ENCODE results near the gene MYRIP.

MYRIP gene

GRCh38 chr3:39972508-39972907, 163.1 kb downstream of the MYRIP start:
- no peak overlapping the region for H3K9ac ChIP-seq (ENCODE audit: low read length)
- H3K4me3 ChIP-seq (ENCODE audit: low read depth in 1 of 2, low read length in 2 of 2) = no peak overlapping the region
- H3K4me1 ChIP-seq (ENCODE audit: insufficient read depth, low read length) = no peaks in the 10 kb centered on the region

DNA sequence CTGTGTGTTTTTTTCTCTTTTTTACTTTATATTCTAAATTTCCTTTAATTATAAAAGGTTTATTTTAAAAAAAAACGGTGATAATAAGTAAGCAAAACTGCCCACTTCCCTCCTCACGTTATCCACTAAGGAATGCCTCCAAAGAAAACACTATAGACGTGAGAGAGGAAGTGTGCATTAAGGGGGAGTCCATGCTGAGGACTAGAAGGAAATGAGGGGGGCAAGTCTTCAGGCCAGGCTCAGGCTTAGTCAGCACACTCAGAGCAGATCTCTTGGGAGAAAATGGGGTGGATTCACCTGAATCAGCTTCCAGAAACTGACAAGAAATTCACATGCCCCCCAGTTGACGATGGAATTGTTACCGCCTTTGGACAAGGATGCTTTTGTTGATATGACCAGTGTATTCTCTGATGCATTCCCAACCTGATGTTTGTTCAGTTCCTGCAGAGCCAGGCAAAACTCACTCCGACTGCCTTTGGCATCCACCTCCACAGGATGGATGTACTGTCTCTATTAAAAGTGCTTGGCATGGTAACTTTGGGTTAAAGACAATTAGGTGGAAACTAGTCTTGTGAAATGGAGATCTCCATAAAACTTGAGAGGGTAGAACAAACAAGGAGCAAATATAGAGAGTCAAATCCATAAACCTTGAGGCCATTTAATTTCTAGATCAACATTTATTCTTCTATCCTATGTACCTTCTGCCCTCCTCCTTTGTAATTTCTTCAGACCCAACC, 167.8 kb downstream of the MYRIP start:
- no peaks in the 10 kb centered on the region for H3K27me3 ChIP-seq (ENCODE audit: control insufficient read depth in 1 of 2, insufficient read depth in 2 of 2, low read length in 2 of 2)
- no peak overlapping the region for H3K27ac ChIP-seq (ENCODE audit: low read depth, low read length)
- no peak overlapping the region for H3K4me3 ChIP-seq (ENCODE audit: low read depth in 1 of 2, low read length in 2 of 2)
- H3K36me3 ChIP-seq (ENCODE audit: insufficient read depth, low read length) = no peaks in the 10 kb centered on the region
- no peaks in the 10 kb centered on the region for H3K4me1 ChIP-seq (ENCODE audit: insufficient read depth, low read length)
- no peak overlapping the region for H3K9ac ChIP-seq (ENCODE audit: low read length)
- no peaks in the 10 kb centered on the region for H3K9me3 ChIP-seq (ENCODE audit: low read length)

More at GRCh38 chr3:39972508-39972907, 163.1 kb downstream of the MYRIP start:
- no peaks in the 10 kb centered on the region for H3K27me3 ChIP-seq (ENCODE audit: control insufficient read depth in 1 of 2, insufficient read depth in 2 of 2, low read length in 2 of 2)
- H3K27ac ChIP-seq (ENCODE audit: low read depth, low read length) = no peak overlapping the region
- H3K9me3 ChIP-seq (ENCODE audit: low read length) = no peaks in the 10 kb centered on the region
- H3K36me3 ChIP-seq (ENCODE audit: insufficient read depth, low read length) = no peaks in the 10 kb centered on the region

DNA sequence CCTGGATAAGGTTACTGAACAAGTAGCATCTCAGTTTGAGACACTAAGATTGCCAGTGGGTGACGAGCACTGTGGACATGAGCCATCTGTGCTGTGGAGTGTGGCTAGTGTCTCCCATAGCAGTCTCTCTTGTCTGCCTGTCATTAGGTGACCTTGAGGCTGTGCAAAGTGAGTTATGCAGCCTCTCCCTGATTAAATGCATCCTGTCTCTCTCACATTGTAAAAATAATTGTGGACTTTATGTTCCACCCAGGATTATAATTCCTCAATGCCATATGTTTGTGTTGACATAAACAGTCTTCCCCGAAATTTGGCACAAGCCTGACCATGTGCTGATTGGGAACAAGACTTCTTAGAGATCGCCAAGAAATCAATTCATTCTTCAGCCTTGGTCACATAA, 168.9 kb downstream of the MYRIP start:
- H3K36me3 ChIP-seq (ENCODE audit: insufficient read depth, low read length) = no peaks in the 10 kb centered on the region
- H3K4me1 ChIP-seq (ENCODE audit: insufficient read depth, low read length) = no peaks in the 10 kb centered on the region
- no peaks in the 10 kb centered on the region for H3K9me3 ChIP-seq (ENCODE audit: low read length)
- H3K27ac ChIP-seq (ENCODE audit: low read depth, low read length) = no peak overlapping the region
- no peak overlapping the region for H3K9ac ChIP-seq (ENCODE audit: low read length)
- H3K27me3 ChIP-seq (ENCODE audit: control insufficient read depth in 1 of 2, insufficient read depth in 2 of 2, low read length in 2 of 2) = no peaks in the 10 kb centered on the region
- H3K4me3 ChIP-seq (ENCODE audit: low read depth in 1 of 2, low read length in 2 of 2) = no peak overlapping the region

- no peaks in the 10 kb centered on the region for H3K36me3 ChIP-seq (ENCODE audit: insufficient read depth, low read length)
- no peaks in the 10 kb centered on the region for H3K27me3 ChIP-seq (ENCODE audit: control insufficient read depth in 1 of 2, insufficient read depth in 2 of 2, low read length in 2 of 2)
- H3K4me1 ChIP-seq (ENCODE audit: insufficient read depth, low read length) = no peaks in the 10 kb centered on the region
- no peak overlapping the region for H3K27ac ChIP-seq (ENCODE audit: low read depth, low read length)
- H3K9me3 ChIP-seq (ENCODE audit: low read length) = no peaks in the 10 kb centered on the region
- H3K4me3 ChIP-seq (ENCODE audit: low read depth in 1 of 2, low read length in 2 of 2) = no peak overlapping the region
- no peak overlapping the region for H3K9ac ChIP-seq (ENCODE audit: low read length)
Observed at GRCh38 chr3:39980058-39980457, 170.6 kb downstream of the MYRIP start.

GRCh38 chr3:39980781-39981180, 171.4 kb downstream of the MYRIP start:
- Histone ChIP-seq H3K4me3 (ENCODE audit: low read depth in 1 of 2, low read length in 2 of 2) (no peak overlapping the region), H3K27ac (ENCODE audit: low read depth, low read length) (no peak overlapping the region), H3K9ac (ENCODE audit: low read length) (no peak overlapping the region), H3K36me3 (ENCODE audit: insufficient read depth, low read length) (no peaks in the 10 kb centered on the region), H3K4me1 (ENCODE audit: insufficient read depth, low read length) (no peaks in the 10 kb centered on the region), H3K27me3 (ENCODE audit: control insufficient read depth in 1 of 2, insufficient read depth in 2 of 2, low read length in 2 of 2) (no peaks in the 10 kb centered on the region), H3K9me3 (ENCODE audit: low read length) (no peaks in the 10 kb centered on the region)

DNA sequence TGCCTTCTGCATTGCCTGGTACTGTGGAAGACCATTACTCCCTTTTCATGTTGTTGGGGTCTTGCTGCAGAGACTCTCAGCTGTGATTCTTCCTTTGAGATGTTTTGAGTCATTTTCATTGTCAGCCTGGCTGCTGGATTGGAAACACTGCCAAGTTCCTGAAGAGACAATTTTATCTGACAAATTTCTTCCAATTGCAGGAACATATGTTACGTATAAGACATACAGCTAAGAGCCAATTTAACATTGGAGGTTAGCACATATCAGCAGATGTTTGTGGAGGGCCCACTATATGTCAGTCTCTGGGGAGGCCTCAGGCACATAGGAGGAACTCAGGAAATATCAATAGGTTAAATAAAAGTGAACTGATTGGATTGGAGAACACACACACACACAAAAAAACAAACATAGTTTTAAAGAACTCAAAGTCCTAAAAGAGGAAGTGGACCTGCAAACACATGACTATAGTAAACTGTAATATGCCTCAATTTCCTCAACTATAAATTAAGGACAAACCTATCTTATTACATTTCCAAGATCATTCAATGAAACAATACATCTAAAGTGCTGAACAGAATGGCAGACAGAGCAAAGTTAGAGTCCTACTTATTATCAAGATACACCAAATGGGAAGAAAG, 172.3 kb downstream of the MYRIP start:
- Histone ChIP-seq H3K27ac (ENCODE audit: low read depth, low read length) (no peak overlapping the region), H3K27me3 (ENCODE audit: control insufficient read depth in 1 of 2, insufficient read depth in 2 of 2, low read length in 2 of 2) (no peaks in the 10 kb centered on the region), H3K4me1 (ENCODE audit: insufficient read depth, low read length) (no peaks in the 10 kb centered on the region), H3K9me3 (ENCODE audit: low read length) (no peaks in the 10 kb centered on the region), H3K9ac (ENCODE audit: low read length) (no peak overlapping the region), H3K36me3 (ENCODE audit: insufficient read depth, low read length) (no peaks in the 10 kb centered on the region), H3K4me3 (ENCODE audit: low read depth in 1 of 2, low read length in 2 of 2) (no peak overlapping the region)

DNA sequence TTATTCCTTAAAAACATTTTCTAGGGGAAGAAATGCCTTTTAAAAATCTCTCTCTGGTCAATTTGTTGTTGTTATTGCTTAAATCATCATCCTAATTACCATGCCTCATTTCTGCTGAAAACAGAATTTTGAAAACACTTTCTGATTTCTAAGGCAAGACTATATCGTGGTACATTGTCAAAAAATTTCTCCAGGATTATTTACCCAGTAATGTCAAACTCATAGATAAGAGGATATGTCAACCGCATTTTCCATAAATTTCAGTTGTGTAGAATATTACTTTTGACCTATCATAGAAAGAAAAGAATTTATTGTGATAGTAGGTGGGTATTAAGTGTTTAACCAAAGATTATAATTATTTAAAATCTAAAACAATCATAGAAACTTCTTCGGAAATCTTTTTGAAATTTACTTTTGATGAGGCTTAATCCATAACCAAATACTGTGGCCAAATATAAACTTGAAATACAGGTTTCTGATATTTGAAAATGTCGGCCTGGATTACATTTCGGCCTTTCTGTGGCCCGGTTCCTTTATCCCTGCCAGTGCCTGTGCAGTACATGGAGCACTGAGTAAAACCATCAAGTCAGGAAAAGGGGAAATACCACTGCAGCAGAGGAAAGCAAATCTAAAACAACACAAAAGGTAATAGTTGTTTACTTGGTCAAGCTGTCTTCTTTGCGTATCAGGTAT, 173.4 kb downstream of the MYRIP start:
- Histone ChIP-seq H3K9ac (ENCODE audit: low read length) (no peak overlapping the region), H3K27me3 (ENCODE audit: control insufficient read depth in 1 of 2, insufficient read depth in 2 of 2, low read length in 2 of 2) (no peaks in the 10 kb centered on the region), H3K36me3 (ENCODE audit: insufficient read depth, low read length) (no peaks in the 10 kb centered on the region), H3K9me3 (ENCODE audit: low read length) (no peaks in the 10 kb centered on the region), H3K4me1 (ENCODE audit: insufficient read depth, low read length) (no peaks in the 10 kb centered on the region), H3K27ac (ENCODE audit: low read depth, low read length) (no peak overlapping the region), H3K4me3 (ENCODE audit: low read depth in 1 of 2, low read length in 2 of 2) (no peak overlapping the region)

DNA sequence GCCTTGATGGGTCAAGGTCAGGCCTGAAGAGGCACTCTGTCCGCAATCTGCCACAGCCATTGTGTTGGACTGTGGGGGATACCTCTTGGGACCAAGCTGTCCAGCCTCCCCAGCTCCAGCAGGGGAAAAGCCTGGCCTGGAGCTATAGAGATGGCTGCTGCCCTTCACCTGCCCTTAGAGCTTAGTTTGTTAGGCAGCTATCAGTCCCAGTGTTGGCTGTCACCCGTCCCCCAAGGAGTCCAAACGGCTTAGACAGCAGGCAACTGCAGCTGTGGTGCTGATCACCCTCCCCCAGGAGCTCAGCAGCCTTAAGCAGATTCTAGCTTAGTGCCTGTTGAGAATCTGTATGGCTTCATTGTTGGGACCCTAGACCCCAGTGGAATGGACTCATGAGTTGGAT, 180.3 kb downstream of the MYRIP start:
- Histone ChIP-seq H3K9me3 (ENCODE audit: low read length) (no peaks in the 10 kb centered on the region), H3K4me1 (ENCODE audit: insufficient read depth, low read length) (no peaks in the 10 kb centered on the region), H3K27ac (ENCODE audit: low read depth, low read length) (no peak overlapping the region), H3K27me3 (ENCODE audit: control insufficient read depth in 1 of 2, insufficient read depth in 2 of 2, low read length in 2 of 2) (no peaks in the 10 kb centered on the region), H3K9ac (ENCODE audit: low read length) (no peak overlapping the region), H3K4me3 (ENCODE audit: low read depth in 1 of 2, low read length in 2 of 2) (no peak overlapping the region), H3K36me3 (ENCODE audit: insufficient read depth, low read length) (no peaks in the 10 kb centered on the region)

DNA sequence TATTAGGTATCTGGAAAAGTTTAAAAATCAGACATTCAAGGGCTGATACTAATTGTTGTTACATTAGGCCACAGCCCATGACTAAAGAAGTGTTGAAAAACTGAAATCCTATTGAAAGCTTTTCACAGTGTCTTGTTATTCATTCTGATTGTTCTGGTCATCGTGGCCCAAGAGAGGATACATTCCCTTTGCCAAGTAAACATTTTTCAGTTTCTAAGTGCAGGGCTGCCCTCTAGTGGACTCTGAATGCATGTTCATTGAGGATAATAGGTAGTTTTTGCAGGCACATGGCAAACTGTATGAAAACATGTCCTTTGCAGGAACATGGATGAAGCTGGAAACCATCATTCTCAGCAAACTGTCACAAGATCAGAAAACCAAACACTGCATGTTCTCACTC, 181.1 kb downstream of the MYRIP start:
- no peaks in the 10 kb centered on the region for H3K27me3 ChIP-seq (ENCODE audit: control insufficient read depth in 1 of 2, insufficient read depth in 2 of 2, low read length in 2 of 2)
- no peaks in the 10 kb centered on the region for H3K9me3 ChIP-seq (ENCODE audit: low read length)
- H3K36me3 ChIP-seq (ENCODE audit: insufficient read depth, low read length) = no peaks in the 10 kb centered on the region
- no peaks in the 10 kb centered on the region for H3K4me1 ChIP-seq (ENCODE audit: insufficient read depth, low read length)
- no peak overlapping the region for H3K27ac ChIP-seq (ENCODE audit: low read depth, low read length)
- no peak overlapping the region for H3K4me3 ChIP-seq (ENCODE audit: low read depth in 1 of 2, low read length in 2 of 2)
- H3K9ac ChIP-seq (ENCODE audit: low read length) = no peak overlapping the region

GRCh38 chr3:40008796-40009195, 199.4 kb downstream of the MYRIP start:
- no peaks in the 10 kb centered on the region for H3K4me1 ChIP-seq (ENCODE audit: insufficient read depth, low read length)
- H3K9me3 ChIP-seq (ENCODE audit: low read length) = no peaks in the 10 kb centered on the region
- no peaks in the 10 kb centered on the region for H3K36me3 ChIP-seq (ENCODE audit: insufficient read depth, low read length)
- H3K9ac ChIP-seq (ENCODE audit: low read length) = no peak overlapping the region
- H3K27me3 ChIP-seq (ENCODE audit: control insufficient read depth in 1 of 2, insufficient read depth in 2 of 2, low read length in 2 of 2) = no peaks in the 10 kb centered on the region
- no peak overlapping the region for H3K4me3 ChIP-seq (ENCODE audit: low read depth in 1 of 2, low read length in 2 of 2)
- no peak overlapping the region for H3K27ac ChIP-seq (ENCODE audit: low read depth, low read length)

DNA sequence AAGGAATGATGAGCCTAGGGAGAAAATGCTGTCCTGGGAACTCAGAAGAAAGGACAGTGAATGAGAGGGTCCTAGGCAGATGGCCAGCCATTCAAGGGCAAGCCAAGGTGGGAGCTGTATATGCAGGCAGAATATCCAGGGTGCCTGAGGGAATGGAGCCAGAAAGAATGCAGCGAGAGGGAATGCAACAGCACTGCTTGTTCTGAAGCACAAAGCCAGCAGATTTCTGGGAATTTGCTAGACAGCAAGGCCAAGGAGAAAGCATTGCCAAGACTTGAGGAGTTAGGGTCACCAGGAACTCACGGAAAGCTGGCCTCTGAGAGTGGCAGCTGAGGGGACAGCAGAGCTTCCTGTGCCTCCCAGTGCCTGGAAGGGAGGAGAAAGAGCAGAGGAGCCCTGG, 200.6 kb downstream of the MYRIP start:
- no peaks in the 10 kb centered on the region for H3K4me1 ChIP-seq (ENCODE audit: insufficient read depth, low read length)
- H3K27me3 ChIP-seq (ENCODE audit: control insufficient read depth in 1 of 2, insufficient read depth in 2 of 2, low read length in 2 of 2) = no peaks in the 10 kb centered on the region
- no peak overlapping the region for H3K4me3 ChIP-seq (ENCODE audit: low read depth in 1 of 2, low read length in 2 of 2)

More for the DNA sequence above, 200.6 kb downstream of the MYRIP start:
- no peak overlapping the region for H3K9ac ChIP-seq (ENCODE audit: low read length)
- H3K36me3 ChIP-seq (ENCODE audit: insufficient read depth, low read length) = no peaks in the 10 kb centered on the region
- no peak overlapping the region for H3K27ac ChIP-seq (ENCODE audit: low read depth, low read length)
- no peaks in the 10 kb centered on the region for H3K9me3 ChIP-seq (ENCODE audit: low read length)

Data from muscle layer of colon (tissue), 2 donors.